ENCODE measurements around the gene MVK.

DNA sequence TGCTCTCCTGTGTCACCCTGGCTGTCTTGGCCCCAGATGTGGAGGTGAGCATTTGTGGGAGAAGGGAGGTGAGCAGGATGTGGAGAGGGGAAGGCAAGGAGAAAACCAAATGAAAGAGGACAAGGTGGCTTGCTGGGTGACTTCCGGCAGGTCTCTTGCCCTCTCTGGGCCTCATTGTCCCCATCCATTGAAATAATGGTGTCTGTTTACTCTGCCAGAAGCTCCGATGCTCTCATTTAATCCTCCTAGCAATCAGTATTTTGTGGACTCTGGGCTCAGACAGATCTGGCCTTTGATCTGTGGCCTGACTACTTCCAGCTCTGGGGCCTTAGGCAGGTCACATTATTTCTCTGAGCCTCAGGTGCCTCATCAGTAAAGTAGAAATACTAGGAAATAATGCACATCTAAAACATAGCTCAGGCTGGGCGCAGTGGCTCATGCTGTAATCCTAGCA lies 30.6 kb downstream of the MVK start:
- TF ChIP-seq, protein P1, sequence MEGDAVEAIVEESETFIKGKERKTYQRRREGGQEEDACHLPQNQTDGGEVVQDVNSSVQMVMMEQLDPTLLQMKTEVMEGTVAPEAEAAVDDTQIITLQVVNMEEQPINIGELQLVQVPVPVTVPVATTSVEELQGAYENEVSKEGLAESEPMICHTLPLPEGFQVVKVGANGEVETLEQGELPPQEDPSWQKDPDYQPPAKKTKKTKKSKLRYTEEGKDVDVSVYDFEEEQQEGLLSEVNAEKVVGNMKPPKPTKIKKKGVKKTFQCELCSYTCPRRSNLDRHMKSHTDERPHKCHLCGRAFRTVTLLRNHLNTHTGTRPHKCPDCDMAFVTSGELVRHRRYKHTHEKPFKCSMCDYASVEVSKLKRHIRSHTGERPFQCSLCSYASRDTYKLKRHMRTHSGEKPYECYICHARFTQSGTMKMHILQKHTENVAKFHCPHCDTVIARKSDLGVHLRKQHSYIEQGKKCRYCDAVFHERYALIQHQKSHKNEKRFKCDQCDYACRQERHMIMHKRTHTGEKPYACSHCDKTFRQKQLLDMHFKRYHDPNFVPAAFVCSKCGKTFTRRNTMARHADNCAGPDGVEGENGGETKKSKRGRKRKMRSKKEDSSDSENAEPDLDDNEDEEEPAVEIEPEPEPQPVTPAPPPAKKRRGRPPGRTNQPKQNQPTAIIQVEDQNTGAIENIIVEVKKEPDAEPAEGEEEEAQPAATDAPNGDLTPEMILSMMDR (IDR thresholded peaks at IDR 0.05 in 4 of 5, conservative IDR thresholded peaks at IDR 0.05 in 1 of 5), result no peak
- TF ChIP-seq POLR2A (IDR thresholded peaks at IDR 0.05), result no peak

Measured in gastrocnemius medialis (tissue), 4 donors.